Natural killer cell (primary cell): ENCODE results near the gene ATF6. TPM values are rescaled to one million over a fixed set of nuclear protein-coding genes. Genes with fewer than 3 reads are reported as not detected.

ENCODE experiments used
- ATAC-seq, 3 donors: fragments of 150-1000 bp in 2 of 3; fragments of 200-7000 bp in 1 of 3; cut with Tn5 transposase; 1 replicate in 1 of 3; 2 replicates in 2 of 3; pipeline ENCODE4 v1.10.0; 2021; ENCODE audit warnings: mild to moderate bottlenecking in 2 of 3, moderate library complexity in 2 of 3
- DNase-seq, 2 donors: peaks; one replicate each; pipeline versions ENCODE4 v3.0.0 to v3.0.0-alpha.2; 2013 to 2021; ENCODE audit warnings: mixed read lengths in 1 of 2
- H3K27ac ChIP-seq: one replicate; pipeline ENCODE4 v1.5.1; 2013; ENCODE audit warnings: mild to moderate bottlenecking, low read length
- H3K27me3 ChIP-seq: one replicate; pipeline ENCODE4 v1.6.1; 2013; ENCODE audit warnings: low read length; ENCODE audit not compliant: control insufficient read depth, insufficient read depth
- H3K36me3 ChIP-seq: one replicate; pipeline ENCODE4 v1.6.1; 2013; ENCODE audit warnings: low read length; ENCODE audit not compliant: control insufficient read depth, insufficient read depth
- H3K4me1 ChIP-seq: one replicate; pipeline ENCODE4 v1.6.1; 2013; ENCODE audit warnings: low read length; ENCODE audit not compliant: control insufficient read depth, insufficient read depth
- H3K4me3 ChIP-seq: one replicate; pipeline ENCODE4 v1.5.1; 2013; ENCODE audit warnings: low read length
- H3K9me3 ChIP-seq: one replicate; pipeline ENCODE4 v1.6.1; 2013; ENCODE audit warnings: low read length; ENCODE audit not compliant: control insufficient read depth, insufficient read depth
- H3K27ac Mint-ChIP-seq, 2 donors: one replicate each; pipeline ENCODE4 v1.8.0; 2022; ENCODE audit warnings: mild to moderate bottlenecking in 2 of 2, mixed read lengths in 2 of 2, moderate library complexity in 1 of 2
- H3K27me3 Mint-ChIP-seq, 2 donors: one replicate each; pipeline ENCODE4 v1.8.0; 2022; ENCODE audit warnings: low read depth in 2 of 2, mixed read lengths in 2 of 2
- H3K36me3 Mint-ChIP-seq: one replicate; pipeline ENCODE4 v1.8.0; 2022; ENCODE audit warnings: mixed read lengths
- H3K4me1 Mint-ChIP-seq, 2 donors: one replicate each; pipeline ENCODE4 v1.8.0; 2022; ENCODE audit warnings: mixed read lengths in 2 of 2
- H3K4me3 Mint-ChIP-seq: one replicate; pipeline ENCODE4 v1.8.0; 2022; ENCODE audit warnings: mild to moderate bottlenecking, moderate library complexity, mixed read lengths
- H3K9me3 Mint-ChIP-seq, 2 donors: one replicate each; pipeline ENCODE4 v1.8.0; 2022; ENCODE audit warnings: mixed read lengths in 2 of 2
- WGBS: methylation state at CpG from one replicate; pipeline ENCODE4 v1.1.7; 2013; ENCODE audit warnings: missing lambda C conversion rate; ENCODE audit not compliant: insufficient coverage; 5-methylcytosine and 5-hydroxymethylcytosine counted together
- intact Hi-C: fragments of 100-400 bp; cut with micrococcal nuclease; formaldehyde crosslinking; loops from one replicate; pipeline ENCODE4 v1.14.2; 2022
- total RNA-seq, 4 donors: library from RNA; stranded (reverse); fragments of 120-200 nt in 1 of 4; gene quantifications; one replicate each; pipeline versions ENCODE4 v1.2.3 to v1.2.4, GENCODE V29; 2013 to 2022
- TF ChIP-seq, protein P1 (sequence below): fragments of 200-600 bp; IDR thresholded peaks from one replicate; pipeline ENCODE4 v1.8.0; 2022; ENCODE audit warnings: antibody characterized with exemption

Gene ATF6
- total RNA-seq, 3 donors from 2014 or later (not counting 1 experiment from before 2014, with no cell fraction given): 16.8 to 25.0 (median 21.8) TPM

DNA sequence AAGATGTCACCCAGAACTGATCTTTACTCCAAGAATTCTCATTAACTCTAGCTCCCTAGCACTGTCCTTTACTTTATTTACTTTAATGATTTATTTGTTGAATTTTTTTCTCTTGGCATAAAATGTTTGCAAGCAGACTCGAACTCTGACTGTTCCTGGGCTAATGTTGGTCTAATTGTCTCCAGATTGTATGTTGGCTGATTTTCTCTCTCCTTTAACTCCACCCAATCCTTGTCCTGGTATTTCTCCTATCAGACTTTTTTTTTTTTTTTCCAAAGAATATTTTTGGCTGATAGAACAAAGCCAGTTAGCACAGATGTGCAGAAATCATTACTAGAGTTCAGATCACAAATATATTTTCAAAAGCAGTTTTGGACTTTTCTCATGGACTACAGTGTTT lies 82.6 kb downstream of the ATF6 start:
- no peak for ATAC-seq
- Histone ChIP-seq H3K9me3 (no peaks in the 10 kb centered on the region), H3K27ac (no peak overlapping the region), H3K27me3 (no peaks in the 10 kb centered on the region), H3K36me3 (peaks cover 55% of the 10 kb centered on the region), H3K4me3 (no peak overlapping the region), H3K4me1 (no peaks in the 10 kb centered on the region)
- H3K27ac Mint-ChIP-seq: no peak overlapping the region
- H3K27me3 Mint-ChIP-seq: no peaks in the 10 kb centered on the region
- intact Hi-C loops: no loop called here
- 100% methylated on average over 1 of the region's 1 CpG for WGBS
- no peaks in the 10 kb centered on the region for H3K9me3 Mint-ChIP-seq
- peaks cover 19% of the 10 kb centered on the region for H3K36me3 Mint-ChIP-seq
- no peak for DNase-seq
- H3K4me1 Mint-ChIP-seq: peaks cover 10% of the 10 kb centered on the region in 2 donors
- TF ChIP-seq, protein P1, sequence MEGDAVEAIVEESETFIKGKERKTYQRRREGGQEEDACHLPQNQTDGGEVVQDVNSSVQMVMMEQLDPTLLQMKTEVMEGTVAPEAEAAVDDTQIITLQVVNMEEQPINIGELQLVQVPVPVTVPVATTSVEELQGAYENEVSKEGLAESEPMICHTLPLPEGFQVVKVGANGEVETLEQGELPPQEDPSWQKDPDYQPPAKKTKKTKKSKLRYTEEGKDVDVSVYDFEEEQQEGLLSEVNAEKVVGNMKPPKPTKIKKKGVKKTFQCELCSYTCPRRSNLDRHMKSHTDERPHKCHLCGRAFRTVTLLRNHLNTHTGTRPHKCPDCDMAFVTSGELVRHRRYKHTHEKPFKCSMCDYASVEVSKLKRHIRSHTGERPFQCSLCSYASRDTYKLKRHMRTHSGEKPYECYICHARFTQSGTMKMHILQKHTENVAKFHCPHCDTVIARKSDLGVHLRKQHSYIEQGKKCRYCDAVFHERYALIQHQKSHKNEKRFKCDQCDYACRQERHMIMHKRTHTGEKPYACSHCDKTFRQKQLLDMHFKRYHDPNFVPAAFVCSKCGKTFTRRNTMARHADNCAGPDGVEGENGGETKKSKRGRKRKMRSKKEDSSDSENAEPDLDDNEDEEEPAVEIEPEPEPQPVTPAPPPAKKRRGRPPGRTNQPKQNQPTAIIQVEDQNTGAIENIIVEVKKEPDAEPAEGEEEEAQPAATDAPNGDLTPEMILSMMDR: no peak
- no peak overlapping the region for H3K4me3 Mint-ChIP-seq

DNA sequence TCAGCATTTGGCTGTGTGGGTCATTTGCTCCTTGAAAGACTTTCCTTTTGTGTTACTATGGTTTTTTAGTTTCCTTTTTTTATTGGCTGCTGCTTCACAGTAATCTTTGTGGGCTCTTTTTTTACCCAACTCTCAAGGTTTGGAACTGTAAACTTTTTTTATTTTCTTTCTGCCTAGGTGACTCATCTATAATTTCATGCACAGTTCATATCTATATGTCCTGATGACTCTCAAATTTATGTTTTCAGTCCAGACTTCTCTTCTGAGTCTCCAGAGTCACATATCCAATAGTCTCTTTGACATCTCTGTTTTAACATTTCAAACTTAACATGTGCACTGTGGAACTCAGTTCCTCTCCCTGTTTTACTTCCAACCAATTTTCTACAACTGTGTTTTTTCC lies 83.4 kb downstream of the ATF6 start:
- H3K27ac Mint-ChIP-seq: no peak overlapping the region
- TF ChIP-seq, protein P1: no peak
- intact Hi-C loops: no loop called here
- no peak for ATAC-seq
- Histone ChIP-seq H3K27me3 (no peaks in the 10 kb centered on the region), H3K4me3 (no peak overlapping the region), H3K36me3 (peaks cover 62% of the 10 kb centered on the region), H3K27ac (no peak overlapping the region), H3K4me1 (no peaks in the 10 kb centered on the region), H3K9me3 (no peaks in the 10 kb centered on the region)
- peaks cover 19% of the 10 kb centered on the region for H3K36me3 Mint-ChIP-seq
- H3K4me3 Mint-ChIP-seq: no peak overlapping the region
- H3K27me3 Mint-ChIP-seq: no peaks in the 10 kb centered on the region
- H3K9me3 Mint-ChIP-seq: no peaks in the 10 kb centered on the region
- peaks cover 5 to 10% of the 10 kb centered on the region in 2 donors for H3K4me1 Mint-ChIP-seq
- DNase-seq: no peak

DNA sequence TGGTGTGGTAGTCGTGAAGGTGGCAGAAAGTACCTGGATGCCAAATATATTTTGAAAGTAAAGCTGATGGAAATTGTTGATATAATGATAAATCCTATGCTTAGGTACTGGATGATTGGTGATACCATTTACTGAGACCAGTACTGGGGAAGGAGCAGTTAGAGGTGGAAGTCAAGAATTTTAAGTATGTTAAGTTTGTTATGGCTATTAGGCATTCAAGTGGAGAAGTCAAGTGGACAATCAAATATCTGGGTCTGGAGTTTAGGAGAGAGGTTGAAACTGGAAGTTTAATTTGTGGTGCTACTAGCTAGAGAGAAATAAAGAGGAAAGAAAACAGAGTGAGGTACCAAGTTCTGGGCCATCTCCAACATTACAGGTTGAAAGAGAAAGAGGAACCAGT lies 89.1 kb downstream of the ATF6 start:
- no peaks in the 10 kb centered on the region for H3K27me3 ChIP-seq
- H3K27me3 Mint-ChIP-seq: no peaks in the 10 kb centered on the region
- H3K9me3 Mint-ChIP-seq: no peaks in the 10 kb centered on the region
- TF ChIP-seq, protein P1: no peak
- intact Hi-C loops: no loop called here
- H3K4me3 Mint-ChIP-seq: no peak overlapping the region
- no peak overlapping the region for H3K4me3 ChIP-seq
- no peak overlapping the region for H3K27ac ChIP-seq
- no peaks in the 10 kb centered on the region for H3K9me3 ChIP-seq
- peaks cover 7% of the 10 kb centered on the region for H3K36me3 Mint-ChIP-seq
- H3K27ac Mint-ChIP-seq: no peak overlapping the region
- H3K4me1 Mint-ChIP-seq: peaks cover 4 to 6% of the 10 kb centered on the region in 2 donors
- DNase-seq (no peak), ATAC-seq (no peak)
- no peaks in the 10 kb centered on the region for H3K4me1 ChIP-seq
- WGBS: 91% methylated on average over 1 of the region's 1 CpG
- H3K36me3 ChIP-seq: peaks cover 50% of the 10 kb centered on the region

DNA sequence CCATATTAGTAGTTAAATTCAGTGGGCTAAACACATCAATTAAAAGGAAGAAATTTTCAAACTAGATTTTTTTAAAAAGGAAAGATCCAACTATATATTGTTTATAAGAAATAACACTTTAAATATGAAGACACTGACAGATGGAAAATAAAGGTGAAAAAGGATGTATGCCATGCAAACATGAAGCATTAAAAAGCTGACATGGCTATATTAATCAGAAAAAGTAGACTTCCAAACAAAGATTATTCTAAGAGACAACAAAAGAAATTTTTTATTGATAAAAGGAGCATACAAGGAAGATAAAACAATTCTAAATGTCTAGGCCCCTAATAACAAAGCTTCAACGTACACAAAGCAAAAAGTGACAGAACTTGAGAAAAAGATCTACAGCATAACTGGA lies 92.2 kb downstream of the ATF6 start:
- Mint-ChIP-seq H3K27me3 (no peaks in the 10 kb centered on the region), H3K4me1 (peaks cover 0 to 6% of the 10 kb centered on the region in 2 donors), H3K36me3 (no peaks in the 10 kb centered on the region), H3K27ac (no peak overlapping the region), H3K9me3 (no peaks in the 10 kb centered on the region), H3K4me3 (no peak overlapping the region)
- H3K27me3 ChIP-seq: no peaks in the 10 kb centered on the region
- DNase-seq: no peak
- H3K4me3 ChIP-seq: no peak overlapping the region
- WGBS: 100% methylated on average over 1 of the region's 1 CpG
- no peak overlapping the region for H3K27ac ChIP-seq
- TF ChIP-seq, protein P1: no peak
- intact Hi-C loops: no loop called here
- peaks cover 48% of the 10 kb centered on the region for H3K36me3 ChIP-seq
- no peaks in the 10 kb centered on the region for H3K9me3 ChIP-seq
- no peak for ATAC-seq
- H3K4me1 ChIP-seq: no peaks in the 10 kb centered on the region
